GM21825 (cell line): ENCODE data around the gene RAE1.
"Not testable (repeated sequence)": the region's sequence is repeated elsewhere in the genome, so short reads cannot be mapped to it uniquely, and the experiment has no call there.

ENCODE experiments used
- ATAC-seq: cut with Tn5 transposase; IDR thresholded peaks from one replicate; pipeline ENCODE4 v1.9.1; 2021; ENCODE audit warnings: mild to moderate bottlenecking, moderate library complexity; ENCODE audit not compliant: unreplicated experiment

Gene RAE1

GRCh38 chr20:57411406-57412283 lies 60.6 kb downstream of the RAE1 start:
- no peak for ATAC-seq

GRCh38 chr20:57412347-57413029 lies 61.4 kb downstream of the RAE1 start:
- ATAC-seq, result no peak

GRCh38 chr20:57413986-57414385 lies 62.9 kb downstream of the RAE1 start:
- ATAC-seq, result no peak

GRCh38 chr20:57414867-57415592 lies 64.0 kb downstream of the RAE1 start:
- ATAC-seq, result no peak

- no peak for ATAC-seq
Measured at GRCh38 chr20:57415771-57416170, 64.7 kb downstream of the RAE1 start.

GRCh38 chr20:57416296-57417022 lies 65.4 kb downstream of the RAE1 start:
- ATAC-seq, result no peak

GRCh38 chr20:57417051-57417689 lies 66.1 kb downstream of the RAE1 start:
- no peak for ATAC-seq

- no peak for ATAC-seq
Measured at GRCh38 chr20:57417830-57418780, 67.0 kb downstream of the RAE1 start.

- not testable (repeated sequence) for ATAC-seq
Measured at GRCh38 chr20:57419479-57419878, 68.4 kb downstream of the RAE1 start.

- no peak for ATAC-seq
Measured at GRCh38 chr20:57420571-57421252, 69.7 kb downstream of the RAE1 start.

GRCh38 chr20:57421253-57422220 lies 70.5 kb downstream of the RAE1 start:
- ATAC-seq, result no peak

- ATAC-seq, result no peak
Measured at GRCh38 chr20:57422254-57422653, 71.2 kb downstream of the RAE1 start.

- ATAC-seq, result no peak
Measured at GRCh38 chr20:57425150-57426013, 74.3 kb downstream of the RAE1 start.

GRCh38 chr20:57426271-57426689 lies 75.2 kb downstream of the RAE1 start:
- no peak for ATAC-seq

- no peak for ATAC-seq
Measured at GRCh38 chr20:57426831-57427230, 75.8 kb downstream of the RAE1 start.

GRCh38 chr20:57428324-57429158 lies 77.5 kb downstream of the RAE1 start:
- ATAC-seq, result no peak
